Panc1 (cell line): Measurements from ENCODE around the gene CEP170. TPM values are rescaled to one million over a fixed set of nuclear protein-coding genes. Genes with fewer than 3 reads are reported as not detected.
"Not testable (repeated sequence)": the region's sequence is repeated elsewhere in the genome, so short reads cannot be mapped to it uniquely, and the experiment has no call there.

Source experiments
- ATAC-seq: fragments of 200-7000 bp; cut with Tn5 transposase; 2 replicates; pipeline ENCODE4 v1.9.1; 2020; ENCODE audit warnings: mild to moderate bottlenecking, moderate library complexity
- BruUV-seq: library from RNA; stranded (reverse); fragments of 400-500 nt; replicated peaks from 2 replicates; lab custom pipeline; 2021; lab: Mats Ljungman, UMichigan
- CTCF ChIA-PET: fragments of 300-600 bp; sonication (Branson Sonifier 250); formaldehyde crosslinking; loops from one replicate; lab custom pipeline; 2022; ENCODE audit warnings: antibody characterized with exemption; lab: Charles Lee
- POLR2A ChIA-PET: fragments of 300-600 bp; sonication (Branson Sonifier 250); formaldehyde crosslinking; loops from one replicate; lab custom pipeline; 2022; ENCODE audit warnings: antibody characterized with exemption; lab: Charles Lee
- DNase-seq: peaks from one replicate; pipeline ENCODE4 v3.0.0-alpha.2; 2010; ENCODE audit warnings: low read depth, low spot score
- H3K27ac ChIP-seq: 2 replicates; pipeline ENCODE4 v1.5.1; 2011; ENCODE audit warnings: mild to moderate bottlenecking, low read length, inconsistent platforms
- H3K27me3 ChIP-seq: fragments of 200-500 bp; sonication (Bioruptor generic); 2 replicates; pipeline ENCODE4 v1.6.0; 2014; ENCODE audit warnings: low read length, inconsistent platforms; ENCODE audit not compliant: control insufficient read depth, insufficient read depth
- H3K36me3 ChIP-seq: fragments of 200-500 bp; sonication (Bioruptor generic); 2 replicates; pipeline ENCODE4 v1.5.1; 2014; ENCODE audit warnings: inconsistent platforms, mild to moderate bottlenecking, low read length, moderate library complexity; ENCODE audit not compliant: control insufficient read depth, insufficient read depth
- H3K4me1 ChIP-seq: 2 replicates; pipeline ENCODE4 v1.5.1; 2011; ENCODE audit warnings: inconsistent platforms, mild to moderate bottlenecking, low read length, moderate library complexity; ENCODE audit not compliant: control insufficient read depth, insufficient read depth
- H3K4me3 ChIP-seq, 2 experiments: 2 replicates each; pipeline ENCODE4 v1.5.1; 2011 to 2012; ENCODE audit warnings: low read depth in 2 of 2, low read length in 2 of 2, mild to moderate bottlenecking in 2 of 2, inconsistent platforms in 1 of 2, moderate library complexity in 1 of 2
- H3K9me3 ChIP-seq: fragments of 200-500 bp; sonication (Bioruptor generic); 2 replicates; pipeline ENCODE4 v1.5.1; 2014; ENCODE audit warnings: low read depth, mild to moderate bottlenecking, inconsistent platforms, low read length, moderate library complexity; ENCODE audit not compliant: control insufficient read depth, insufficient read depth
- CTCF ChIP-seq: fragments of 450-650 bp; IDR thresholded peaks from 2 replicates; pipeline ENCODE4 v1.5.1; 2017; ENCODE audit warnings: mild to moderate bottlenecking
- POLR2AphosphoS5 ChIP-seq: IDR thresholded peaks from 2 replicates; pipeline ENCODE4 v1.6.1; 2012; ENCODE audit warnings: mild to moderate bottlenecking, low read depth, low read length, moderate library complexity
- SIN3A ChIP-seq: IDR thresholded peaks from 2 replicates; pipeline ENCODE4 v1.6.1; 2012; ENCODE audit warnings: low read depth, mild to moderate bottlenecking, low read length, moderate library complexity, borderline replicate concordance; ENCODE audit not compliant: insufficient read depth
- TCF7L2 ChIP-seq: IDR thresholded peaks from 2 replicates; pipeline ENCODE4 v1.6.1; 2011; ENCODE audit warnings: mild to moderate bottlenecking, low read depth, low read length, inconsistent platforms
- in situ Hi-C: cut with HindIII; loops from 2 replicates; pipeline ENCODE4 v1.10.0; 2016; ENCODE audit warnings: low sequenced_read_pairs, low pct_unique_long_range_greater_than_20kb
- intact Hi-C: fragments of 100-400 bp; cut with micrococcal nuclease; formaldehyde crosslinking; loops from one replicate; pipeline ENCODE4 v1.10.0; 2022; ENCODE audit not compliant: unreplicated experiment
- total RNA-seq: library from RNA; stranded (reverse); gene quantifications from one replicate; pipeline ENCODE4 v1.2.1, GENCODE V29; 2021; ENCODE audit not compliant: unreplicated experiment
- TF ChIP-seq, protein P1 (sequence below), 2 experiments: IDR thresholded peaks; 2 replicates each; pipeline ENCODE4 v1.6.1; 2011 to 2012; ENCODE audit warnings: low read depth in 2 of 2, control low read depth in 1 of 2, low read length in 1 of 2, mild to moderate bottlenecking in 1 of 2, moderate library complexity in 1 of 2; ENCODE audit not compliant: insufficient read depth in 1 of 2

Gene CEP170
- total RNA-seq, 1 experiment from 2014 or later = 89.3 TPM

DNA sequence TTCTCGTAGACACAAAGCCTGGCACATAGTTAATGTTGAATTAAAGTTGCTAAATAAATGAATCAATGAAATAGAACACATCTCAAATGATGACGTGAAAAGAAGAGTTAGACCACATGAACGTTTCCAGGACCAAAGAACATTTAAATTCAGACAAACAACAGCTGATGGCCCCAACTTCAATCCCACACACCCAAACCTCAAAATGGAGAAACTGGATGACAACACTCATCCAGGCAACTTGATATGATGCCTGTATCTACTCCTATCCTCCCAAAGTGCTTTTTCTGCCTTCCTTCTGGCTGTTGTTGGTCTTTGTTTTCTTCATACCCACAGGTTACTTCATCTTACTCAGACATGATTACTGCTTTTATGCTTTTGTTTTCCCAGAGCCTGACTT is 71.9 kb downstream of the CEP170 start:
- H3K4me1 ChIP-seq, H3K27ac ChIP-seq, H3K9me3 ChIP-seq, in situ Hi-C loops, H3K4me3 ChIP-seq, POLR2A ChIA-PET, H3K27me3 ChIP-seq, DNase-seq, BruUV-seq, CTCF ChIA-PET, H3K36me3 ChIP-seq, ATAC-seq, intact Hi-C loops: not testable (repeated sequence)

DNA sequence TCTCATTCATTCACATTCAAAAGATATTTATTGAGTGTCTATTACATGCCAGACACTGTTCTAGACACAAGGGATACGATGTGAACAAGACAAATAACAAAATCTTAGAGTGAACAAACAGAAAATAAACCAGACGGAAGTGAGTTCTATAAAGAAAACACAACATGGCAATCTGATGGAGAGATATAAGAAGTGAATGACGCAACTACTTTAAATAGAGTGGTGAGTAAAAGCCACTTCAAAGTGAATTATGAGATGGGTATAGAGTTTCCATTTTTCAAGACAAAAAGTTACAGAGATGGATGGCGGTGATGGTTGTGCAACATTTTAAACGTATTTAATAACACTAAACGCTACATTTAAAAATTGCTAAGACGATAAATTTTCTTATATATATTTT is 75.4 kb downstream of the CEP170 start:
- Histone ChIP-seq H3K27ac (no peak overlapping the region), H3K27me3 (no peaks in the 10 kb centered on the region), H3K9me3 (no peaks in the 10 kb centered on the region), H3K4me3 (no peak overlapping the region), H3K36me3 (no peaks in the 10 kb centered on the region; the same call in 1 of the 2 replicates), H3K4me1 (no peaks in the 10 kb centered on the region)
- TF ChIP-seq CTCF = no peak
- TF ChIP-seq TCF7L2 = no peak
- TF ChIP-seq, protein P1, sequence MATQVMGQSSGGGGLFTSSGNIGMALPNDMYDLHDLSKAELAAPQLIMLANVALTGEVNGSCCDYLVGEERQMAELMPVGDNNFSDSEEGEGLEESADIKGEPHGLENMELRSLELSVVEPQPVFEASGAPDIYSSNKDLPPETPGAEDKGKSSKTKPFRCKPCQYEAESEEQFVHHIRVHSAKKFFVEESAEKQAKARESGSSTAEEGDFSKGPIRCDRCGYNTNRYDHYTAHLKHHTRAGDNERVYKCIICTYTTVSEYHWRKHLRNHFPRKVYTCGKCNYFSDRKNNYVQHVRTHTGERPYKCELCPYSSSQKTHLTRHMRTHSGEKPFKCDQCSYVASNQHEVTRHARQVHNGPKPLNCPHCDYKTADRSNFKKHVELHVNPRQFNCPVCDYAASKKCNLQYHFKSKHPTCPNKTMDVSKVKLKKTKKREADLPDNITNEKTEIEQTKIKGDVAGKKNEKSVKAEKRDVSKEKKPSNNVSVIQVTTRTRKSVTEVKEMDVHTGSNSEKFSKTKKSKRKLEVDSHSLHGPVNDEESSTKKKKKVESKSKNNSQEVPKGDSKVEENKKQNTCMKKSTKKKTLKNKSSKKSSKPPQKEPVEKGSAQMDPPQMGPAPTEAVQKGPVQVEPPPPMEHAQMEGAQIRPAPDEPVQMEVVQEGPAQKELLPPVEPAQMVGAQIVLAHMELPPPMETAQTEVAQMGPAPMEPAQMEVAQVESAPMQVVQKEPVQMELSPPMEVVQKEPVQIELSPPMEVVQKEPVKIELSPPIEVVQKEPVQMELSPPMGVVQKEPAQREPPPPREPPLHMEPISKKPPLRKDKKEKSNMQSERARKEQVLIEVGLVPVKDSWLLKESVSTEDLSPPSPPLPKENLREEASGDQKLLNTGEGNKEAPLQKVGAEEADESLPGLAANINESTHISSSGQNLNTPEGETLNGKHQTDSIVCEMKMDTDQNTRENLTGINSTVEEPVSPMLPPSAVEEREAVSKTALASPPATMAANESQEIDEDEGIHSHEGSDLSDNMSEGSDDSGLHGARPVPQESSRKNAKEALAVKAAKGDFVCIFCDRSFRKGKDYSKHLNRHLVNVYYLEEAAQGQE (IDR thresholded peaks at IDR 0.05; ENCODE audit: insufficient read depth in 1 of 2, low read depth in 2 of 2, low read length in 1 of 2) = no peak
- TF ChIP-seq SIN3A = no peak
- TF ChIP-seq POLR2AphosphoS5 = no peak
- ChIA-PET POLR2A (no interaction called here), CTCF (no interaction called here)
- no peak for DNase-seq
- BruUV-seq = no TSS peak
- no peak for ATAC-seq
- intact Hi-C loops = no loop called here
- in situ Hi-C loops = no loop called here

DNA sequence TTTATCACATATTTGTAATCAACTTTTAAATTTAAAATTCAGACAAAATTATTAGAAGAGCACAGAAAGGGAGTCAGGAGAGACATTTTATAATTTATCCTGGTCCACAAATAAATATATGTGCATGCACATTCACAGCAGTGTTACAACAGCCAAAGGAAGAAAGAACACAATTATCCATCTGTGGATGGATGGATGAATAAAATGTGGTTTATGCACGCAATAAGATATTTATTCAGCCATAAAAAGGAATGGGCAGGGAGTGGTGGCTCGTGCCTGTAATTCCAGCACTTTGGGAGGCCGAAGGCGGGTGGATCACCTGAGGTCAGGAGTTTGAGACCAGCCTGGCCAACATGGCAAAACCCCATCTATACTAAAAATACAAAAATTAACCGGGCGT is 77.3 kb downstream of the CEP170 start:
- H3K4me3 ChIP-seq, BruUV-seq, DNase-seq, H3K27ac ChIP-seq, H3K4me1 ChIP-seq, H3K9me3 ChIP-seq, H3K27me3 ChIP-seq, POLR2A ChIA-PET, in situ Hi-C loops, H3K36me3 ChIP-seq, intact Hi-C loops, ATAC-seq, CTCF ChIA-PET: not testable (repeated sequence)

GRCh38 chr1:243173758-243174369 is 81.2 kb downstream of the CEP170 start:
- H3K36me3 ChIP-seq, ATAC-seq, H3K9me3 ChIP-seq, intact Hi-C loops, in situ Hi-C loops, H3K4me3 ChIP-seq, POLR2A ChIA-PET, H3K27ac ChIP-seq, CTCF ChIA-PET, H3K27me3 ChIP-seq, H3K4me1 ChIP-seq: not testable (repeated sequence)
- DNase-seq = peak; percentile 4
- BruUV-seq = TSS peak; percentile 21

DNA sequence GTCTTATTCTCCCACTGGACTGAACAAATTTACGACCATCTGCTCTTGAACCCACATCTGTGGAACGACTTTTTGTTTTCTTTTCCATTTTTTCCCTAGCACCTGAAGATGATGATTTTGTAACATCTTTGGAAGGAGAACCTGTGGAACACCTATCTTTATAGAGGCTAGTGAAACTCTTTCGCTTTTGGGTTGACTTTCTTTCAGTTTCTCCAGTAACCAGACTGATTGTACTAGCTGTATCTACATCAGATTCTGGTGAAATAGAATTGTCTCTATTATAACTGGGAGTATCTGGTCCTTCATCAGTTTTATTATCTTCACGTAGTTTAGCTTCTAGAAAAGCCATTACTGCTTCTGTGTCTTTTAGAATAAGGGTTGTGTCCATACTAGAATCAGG is 90.2 kb downstream of the CEP170 start:
- POLR2A ChIA-PET, ATAC-seq, H3K27me3 ChIP-seq, H3K4me1 ChIP-seq, H3K36me3 ChIP-seq, H3K9me3 ChIP-seq, in situ Hi-C loops, intact Hi-C loops, BruUV-seq, H3K4me3 ChIP-seq, CTCF ChIA-PET, DNase-seq, H3K27ac ChIP-seq: not testable (repeated sequence)
